Stimulated activated CD8-positive, alpha-beta memory T cell treated with anti-CD3 and anti-CD28 coated beads, Interleukin-2, amount 100 ng/mL, for 48 hours (primary cell): Measurements from ENCODE around the gene FXN.
"Not testable (repeated sequence)": the region's sequence is repeated elsewhere in the genome, so short reads cannot be mapped to it uniquely, and the experiment has no call there.

Source experiments
- DNase-seq, 2 donors: peaks; one replicate each; pipeline ENCODE4 v3.0.0-alpha.2; 2020; ENCODE audit warnings: low read depth in 2 of 2

FXN gene

GRCh38 chr9:69103348-69103996 is 67.9 kb downstream of the FXN start:
- DNase-seq: not testable (repeated sequence)

- no peak for DNase-seq
These were observed 69.4 kb downstream of the FXN start for GRCh38 chr9:69104830-69105527.

GRCh38 chr9:69107771-69108170 is 72.2 kb downstream of the FXN start:
- DNase-seq: no peak

GRCh38 chr9:69108706-69109105 is 73.2 kb downstream of the FXN start:
- not testable (repeated sequence) for DNase-seq

- no peak for DNase-seq
These were observed 73.6 kb downstream of the FXN start for GRCh38 chr9:69109152-69109551.

GRCh38 chr9:69112646-69113045 is 77.1 kb downstream of the FXN start:
- not testable (repeated sequence) for DNase-seq

- no peak for DNase-seq
These were observed 80.1 kb downstream of the FXN start for GRCh38 chr9:69115621-69116020.

GRCh38 chr9:69118656-69119055 is 83.1 kb downstream of the FXN start:
- DNase-seq: no peak

- DNase-seq: peak in 1 of 2 donors; percentile 10
These were observed 85.0 kb downstream of the FXN start for GRCh38 chr9:69120380-69121154.

- DNase-seq: peak; percentile 3 to 14
These were observed 85.9 kb downstream of the FXN start for GRCh38 chr9:69121155-69122081.

GRCh38 chr9:69122082-69122548 is 86.6 kb downstream of the FXN start:
- DNase-seq: peak; percentile 12 to 27

GRCh38 chr9:69122549-69123141 is 87.1 kb downstream of the FXN start:
- DNase-seq: no peak

- DNase-seq: no peak
These were observed 95.2 kb downstream of the FXN start for GRCh38 chr9:69130456-69131441.

- DNase-seq: no peak
These were observed 96.1 kb downstream of the FXN start for GRCh38 chr9:69131682-69132081.

- no peak for DNase-seq
These were observed 96.8 kb downstream of the FXN start for GRCh38 chr9:69132361-69132760.

- DNase-seq: no peak
These were observed 98.9 kb downstream of the FXN start for GRCh38 chr9:69134412-69134811.

- DNase-seq: no peak
These were observed 100.6 kb downstream of the FXN start for GRCh38 chr9:69136185-69136584.

GRCh38 chr9:69136779-69137178 is 101.2 kb downstream of the FXN start:
- DNase-seq: no peak

GRCh38 chr9:69137311-69137710 is 101.8 kb downstream of the FXN start:
- DNase-seq: no peak

GRCh38 chr9:69139596-69139995 is 104.0 kb downstream of the FXN start:
- no peak for DNase-seq
